Anterior cingulate cortex (tissue), 58 donors: ENCODE data around the gene C1orf56.

Experiments
- DNase-seq, 58 donors: peaks; one replicate each; lab custom pipeline; 2025; lab: John Stamatoyannopoulos, UW

C1orf56 gene

GRCh38 chr1:151013518-151013917, 34.0 kb upstream of the C1orf56 start:
- no peak for DNase-seq

GRCh38 chr1:151024540-151025146, 22.9 kb upstream of the C1orf56 start:
- DNase-seq, result peak in 55 of 58 donors; percentile 6 to 83 (median 56)

GRCh38 chr1:151026460-151026859, 21.1 kb upstream of the C1orf56 start:
- no peak for DNase-seq

GRCh38 chr1:151032164-151032563, 15.4 kb upstream of the C1orf56 start:
- DNase-seq, result no peak

GRCh38 chr1:151035167-151035566, 12.4 kb upstream of the C1orf56 start:
- DNase-seq, result no peak

- no peak for DNase-seq
Observed at GRCh38 chr1:151036356-151036755, 11.2 kb upstream of the C1orf56 start, which contains the start of gene BNIPL. Gene BNIPL (plus strand): TSS chr1:151036586. CDS start chr1:151036726, 140 bp downstream.

- no peak for DNase-seq
Observed at GRCh38 chr1:151037032-151037431, 10.5 kb upstream of the C1orf56 start.

- DNase-seq, result no peak
Observed at GRCh38 chr1:151039521-151039920, 8.0 kb upstream of the C1orf56 start.

GRCh38 chr1:151043163-151043562, 4.4 kb upstream of the C1orf56 start:
- DNase-seq, result no peak

GRCh38 chr1:151047925-151048644, 534 bp downstream of the C1orf56 start:
- DNase-seq, result peak; percentile 17 to 83 (median 58)

GRCh38 chr1:151048645-151049032, 1.1 kb downstream of the C1orf56 start:
- DNase-seq, result no peak

GRCh38 chr1:151049458-151049857, 1.9 kb downstream of the C1orf56 start:
- DNase-seq, result no peak

- DNase-seq, result no peak
Observed at GRCh38 chr1:151050051-151050688, 2.6 kb downstream of the C1orf56 start.

GRCh38 chr1:151051356-151052009, 3.9 kb downstream of the C1orf56 start:
- no peak for DNase-seq

GRCh38 chr1:151054971-151055547, 7.5 kb downstream of the C1orf56 start:
- no peak for DNase-seq

GRCh38 chr1:151055581-151055980, 8.0 kb downstream of the C1orf56 start:
- DNase-seq, result no peak

- DNase-seq, result no peak
Observed at GRCh38 chr1:151056149-151056548, 8.6 kb downstream of the C1orf56 start.

GRCh38 chr1:151058692-151059091, 11.1 kb downstream of the C1orf56 start:
- peak in 17 of 58 donors; percentile 5 to 63 (median 18) for DNase-seq

- DNase-seq, result peak in 57 of 58 donors; percentile 10 to 83 (median 70)
Observed at GRCh38 chr1:151059109-151060006, 11.8 kb downstream of the C1orf56 start, which contains the start of gene CDC42SE1. Gene CDC42SE1 (minus strand): TSS chr1:151059622. CDS start chr1:151055730, 3,892 bp downstream.
